ENCODE data around the gene REPS2. TPM values are rescaled to one million over a fixed set of nuclear protein-coding genes. Genes with fewer than 3 reads are reported as not detected.

REPS2 gene
- total RNA-seq, 2 donors from 2014 or later, result 17.6 to 22.7 TPM

- Histone ChIP-seq H3K27me3 (no peaks in the 10 kb centered on the region), H3K9ac (ENCODE audit: low read depth in 2 of 2, low read length in 2 of 2) (no peak overlapping the region), H3K4me1 (no peaks in the 10 kb centered on the region), H3K36me3 (no peaks in the 10 kb centered on the region), H3K9me3 (no peaks in the 10 kb centered on the region), H3K27ac (no peak overlapping the region), H3K4me3 (no peak overlapping the region)
- intact Hi-C loops (cut with DNase I), result no loop called here
- DNase-seq, result no peak
- TF ChIP-seq, protein P1, sequence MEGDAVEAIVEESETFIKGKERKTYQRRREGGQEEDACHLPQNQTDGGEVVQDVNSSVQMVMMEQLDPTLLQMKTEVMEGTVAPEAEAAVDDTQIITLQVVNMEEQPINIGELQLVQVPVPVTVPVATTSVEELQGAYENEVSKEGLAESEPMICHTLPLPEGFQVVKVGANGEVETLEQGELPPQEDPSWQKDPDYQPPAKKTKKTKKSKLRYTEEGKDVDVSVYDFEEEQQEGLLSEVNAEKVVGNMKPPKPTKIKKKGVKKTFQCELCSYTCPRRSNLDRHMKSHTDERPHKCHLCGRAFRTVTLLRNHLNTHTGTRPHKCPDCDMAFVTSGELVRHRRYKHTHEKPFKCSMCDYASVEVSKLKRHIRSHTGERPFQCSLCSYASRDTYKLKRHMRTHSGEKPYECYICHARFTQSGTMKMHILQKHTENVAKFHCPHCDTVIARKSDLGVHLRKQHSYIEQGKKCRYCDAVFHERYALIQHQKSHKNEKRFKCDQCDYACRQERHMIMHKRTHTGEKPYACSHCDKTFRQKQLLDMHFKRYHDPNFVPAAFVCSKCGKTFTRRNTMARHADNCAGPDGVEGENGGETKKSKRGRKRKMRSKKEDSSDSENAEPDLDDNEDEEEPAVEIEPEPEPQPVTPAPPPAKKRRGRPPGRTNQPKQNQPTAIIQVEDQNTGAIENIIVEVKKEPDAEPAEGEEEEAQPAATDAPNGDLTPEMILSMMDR (IDR thresholded peaks at IDR 0.05), result no peak
Observed at GRCh38 chrX:17039826-17040225, 93.4 kb downstream of the REPS2 start.

DNA sequence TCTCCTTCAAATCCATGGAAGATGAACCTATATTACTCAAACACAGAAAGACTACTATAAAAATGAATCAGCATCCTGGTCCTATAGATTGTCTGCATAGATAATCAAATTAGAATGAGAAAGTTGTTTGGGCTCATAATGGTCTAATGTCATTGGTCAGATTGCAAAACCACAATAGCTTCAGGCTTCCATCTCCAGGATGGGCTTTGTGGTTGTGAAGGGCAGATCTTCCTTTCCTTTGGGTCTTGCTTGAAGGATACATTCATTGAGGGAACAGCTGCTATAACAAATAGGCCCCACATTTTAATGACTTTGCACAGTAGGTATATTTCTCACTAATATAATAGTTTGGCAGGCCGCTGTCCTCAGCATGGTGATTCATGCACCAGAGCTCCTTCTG lies 94.3 kb downstream of the REPS2 start:
- DNase-seq, result no peak
- Histone ChIP-seq H3K27ac (no peak overlapping the region), H3K4me3 (no peak overlapping the region), H3K9me3 (no peaks in the 10 kb centered on the region), H3K27me3 (no peaks in the 10 kb centered on the region), H3K36me3 (no peaks in the 10 kb centered on the region), H3K4me1 (no peaks in the 10 kb centered on the region), H3K9ac (ENCODE audit: low read depth in 2 of 2, low read length in 2 of 2) (no peak overlapping the region)
- TF ChIP-seq, protein P1 (IDR thresholded peaks at IDR 0.05), result no peak
- intact Hi-C loops (cut with DNase I), result no loop called here

DNA sequence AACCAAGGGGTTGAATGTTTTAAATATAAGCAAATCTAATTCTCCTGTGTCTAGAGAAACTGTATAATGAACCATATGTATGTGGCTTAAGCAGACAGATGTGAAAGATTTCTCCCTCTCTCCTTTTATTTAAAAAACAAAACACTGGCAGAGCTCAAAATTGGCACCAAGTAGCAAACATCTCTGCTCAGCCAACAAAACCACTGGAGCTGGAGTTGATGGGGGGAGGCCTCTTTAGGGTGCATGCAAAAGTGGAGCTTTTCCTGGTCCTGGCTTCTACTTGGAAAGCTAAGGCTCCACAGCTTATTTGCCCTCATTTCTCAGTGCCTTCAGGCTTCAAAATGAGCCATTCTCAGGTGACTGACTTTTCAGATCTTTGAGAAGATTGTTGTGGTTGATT lies 95.6 kb downstream of the REPS2 start:
- H3K27ac ChIP-seq, result no peak overlapping the region
- DNase-seq, result no peak

GRCh38 chrX:17046478-17047097 lies 100.1 kb downstream of the REPS2 start:
- Histone ChIP-seq H3K4me3 (no peak overlapping the region), H3K27me3 (no peaks in the 10 kb centered on the region), H3K9me3 (no peaks in the 10 kb centered on the region), H3K4me1 (no peaks in the 10 kb centered on the region), H3K36me3 (no peaks in the 10 kb centered on the region), H3K9ac (ENCODE audit: low read depth in 2 of 2, low read length in 2 of 2) (no peak overlapping the region), H3K27ac (no peak overlapping the region)
- TF ChIP-seq, protein P1 (IDR thresholded peaks at IDR 0.05), result peak; percentile 67
- peak; percentile 73 for DNase-seq
- intact Hi-C loops (cut with DNase I), result loop anchor here (5.0 kb wide), 2 partner anchors 164 to 219 kb away; no protein-coding TSS in a partner anchor

More for the DNA sequence above, 95.6 kb downstream of the REPS2 start:
- no peaks in the 10 kb centered on the region for H3K36me3 ChIP-seq
- no peaks in the 10 kb centered on the region for H3K9me3 ChIP-seq
- H3K9ac ChIP-seq (ENCODE audit: low read depth in 2 of 2, low read length in 2 of 2), result no peak overlapping the region
- H3K27me3 ChIP-seq, result no peaks in the 10 kb centered on the region
- intact Hi-C loops (cut with DNase I), result no loop called here
- H3K4me1 ChIP-seq, result no peaks in the 10 kb centered on the region
- TF ChIP-seq, protein P1 (IDR thresholded peaks at IDR 0.05), result no peak
- H3K4me3 ChIP-seq, result no peak overlapping the region

DNA sequence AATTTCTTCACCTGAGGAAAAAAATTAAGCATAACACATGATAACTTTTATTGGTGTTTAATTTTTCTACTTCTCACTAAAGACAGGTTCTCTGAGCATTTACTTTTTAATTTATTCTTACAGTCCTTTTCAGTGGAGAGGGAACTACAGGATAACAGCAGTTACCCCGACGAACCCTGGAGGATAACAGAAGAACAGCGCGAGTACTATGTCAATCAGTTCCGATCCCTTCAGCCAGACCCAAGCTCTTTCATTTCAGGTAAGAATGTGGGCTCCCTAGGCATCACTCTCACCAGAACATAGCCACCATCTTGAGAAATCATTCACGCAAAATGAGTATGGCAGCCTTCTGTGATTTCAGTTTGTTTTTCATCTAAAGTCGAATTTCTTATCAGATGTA lies 100.8 kb downstream of the REPS2 start:
- Histone ChIP-seq H3K27me3 (no peaks in the 10 kb centered on the region), H3K9me3 (no peaks in the 10 kb centered on the region), H3K27ac (no peak overlapping the region), H3K4me1 (no peaks in the 10 kb centered on the region), H3K4me3 (no peak overlapping the region), H3K36me3 (no peaks in the 10 kb centered on the region), H3K9ac (ENCODE audit: low read depth in 2 of 2, low read length in 2 of 2) (no peak overlapping the region)
- intact Hi-C loops (cut with DNase I), result loop anchor here (5.0 kb wide), 2 partner anchors 165 to 220 kb away; no protein-coding TSS in a partner anchor
- TF ChIP-seq, protein P1 (IDR thresholded peaks at IDR 0.05), result no peak
- DNase-seq, result no peak

Data from colonic mucosa (tissue), 4 donors.